HL-60 (cell line): ENCODE measurements around the gene KRTAP19-6.

Source experiments
- DNase-seq, 2 experiments: peaks; one replicate each; pipeline ENCODE4 v3.0.0-alpha.2; 2010 to 2020; ENCODE audit warnings: low read depth in 1 of 2, low spot score in 1 of 2
- H3K27ac ChIP-seq: fragments of 250-450 bp; sonication (Bioruptor Pico); replicated peaks from 2 replicates; pipeline ENCODE4 v1.5.1; 2020; ENCODE audit warnings: mild to moderate bottlenecking, moderate library complexity
- H3K27me3 ChIP-seq: fragments of 250-450 bp; sonication (Bioruptor Pico); 2 replicates; pipeline ENCODE4 v1.5.1; 2021; ENCODE audit warnings: mild to moderate bottlenecking, moderate library complexity; ENCODE audit not compliant: insufficient read depth, poor library complexity, severe bottlenecking
- H3K4me3 ChIP-seq: replicated peaks from 2 replicates; pipeline ENCODE4 v1.5.1; 2011; ENCODE audit warnings: mild to moderate bottlenecking, control low read depth, low read length; ENCODE audit not compliant: insufficient read depth
- GABPA ChIP-seq: IDR thresholded peaks from 2 replicates; pipeline ENCODE4 v1.6.1; 2012; ENCODE audit warnings: low read depth
- POLR2AphosphoS5 ChIP-seq: IDR thresholded peaks from 2 replicates; pipeline ENCODE4 v1.6.1; 2012; ENCODE audit warnings: low read depth
- SPI1 ChIP-seq: IDR thresholded peaks from 2 replicates; pipeline ENCODE4 v1.6.1; 2012; ENCODE audit warnings: low read depth, mild to moderate bottlenecking, borderline replicate concordance
- long read RNA-seq: library from polyadenylated mRNA; unstranded; transcript quantifications from one replicate; pipeline ENCODE4 v2.0.0, GENCODE V29; 2020
- TF ChIP-seq, protein P1 (sequence below): IDR thresholded peaks from one replicate; pipeline ENCODE4 v1.5.1; 2011; ENCODE audit warnings: low read length, control low read depth, inconsistent platforms; ENCODE audit not compliant: insufficient read depth
- TF ChIP-seq, protein P2 (sequence below): IDR thresholded peaks from 2 replicates; pipeline ENCODE4 v1.6.1; 2012; ENCODE audit warnings: low read depth; ENCODE audit not compliant: insufficient replicate concordance

The KRTAP19-6 gene, protein sequence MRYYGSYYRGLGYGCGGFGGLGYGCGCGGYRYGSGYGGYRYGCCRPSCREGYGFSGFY
- long read RNA-seq = 0 reads

DNA sequence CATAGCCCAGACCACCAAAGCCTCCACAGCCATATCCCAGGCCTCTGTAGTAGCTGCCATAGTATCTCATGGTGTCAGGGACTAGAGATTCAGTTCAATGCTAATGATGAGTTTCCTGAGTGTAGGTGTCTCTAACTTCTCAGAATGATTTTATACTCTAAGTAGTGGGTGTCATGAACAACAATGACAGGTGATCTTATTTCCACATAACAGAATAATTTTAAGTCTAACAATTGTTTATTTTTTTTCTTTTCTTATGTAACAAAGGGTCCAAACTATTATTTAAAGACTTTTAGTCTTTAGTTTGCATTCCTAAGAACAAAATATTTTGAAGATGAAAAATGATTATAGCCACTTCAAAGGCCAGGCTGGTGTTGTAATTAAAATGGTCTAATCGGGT, at the start of gene KRTAP19-6:
Gene KRTAP19-6 (minus strand): TSS at position 101 of the 400 bp plus-strand sequence. CDS start 31 bp downstream, at position 70.
- no peak for DNase-seq
- no peak within 1 kb of the TSS for H3K4me3 ChIP-seq
- H3K27me3 ChIP-seq = no peaks in the 10 kb centered on the region
- TF ChIP-seq, protein P1, sequence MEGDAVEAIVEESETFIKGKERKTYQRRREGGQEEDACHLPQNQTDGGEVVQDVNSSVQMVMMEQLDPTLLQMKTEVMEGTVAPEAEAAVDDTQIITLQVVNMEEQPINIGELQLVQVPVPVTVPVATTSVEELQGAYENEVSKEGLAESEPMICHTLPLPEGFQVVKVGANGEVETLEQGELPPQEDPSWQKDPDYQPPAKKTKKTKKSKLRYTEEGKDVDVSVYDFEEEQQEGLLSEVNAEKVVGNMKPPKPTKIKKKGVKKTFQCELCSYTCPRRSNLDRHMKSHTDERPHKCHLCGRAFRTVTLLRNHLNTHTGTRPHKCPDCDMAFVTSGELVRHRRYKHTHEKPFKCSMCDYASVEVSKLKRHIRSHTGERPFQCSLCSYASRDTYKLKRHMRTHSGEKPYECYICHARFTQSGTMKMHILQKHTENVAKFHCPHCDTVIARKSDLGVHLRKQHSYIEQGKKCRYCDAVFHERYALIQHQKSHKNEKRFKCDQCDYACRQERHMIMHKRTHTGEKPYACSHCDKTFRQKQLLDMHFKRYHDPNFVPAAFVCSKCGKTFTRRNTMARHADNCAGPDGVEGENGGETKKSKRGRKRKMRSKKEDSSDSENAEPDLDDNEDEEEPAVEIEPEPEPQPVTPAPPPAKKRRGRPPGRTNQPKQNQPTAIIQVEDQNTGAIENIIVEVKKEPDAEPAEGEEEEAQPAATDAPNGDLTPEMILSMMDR = no peak
- no peak for TF ChIP-seq SPI1
- TF ChIP-seq GABPA = no peak
- TF ChIP-seq, protein P2, sequence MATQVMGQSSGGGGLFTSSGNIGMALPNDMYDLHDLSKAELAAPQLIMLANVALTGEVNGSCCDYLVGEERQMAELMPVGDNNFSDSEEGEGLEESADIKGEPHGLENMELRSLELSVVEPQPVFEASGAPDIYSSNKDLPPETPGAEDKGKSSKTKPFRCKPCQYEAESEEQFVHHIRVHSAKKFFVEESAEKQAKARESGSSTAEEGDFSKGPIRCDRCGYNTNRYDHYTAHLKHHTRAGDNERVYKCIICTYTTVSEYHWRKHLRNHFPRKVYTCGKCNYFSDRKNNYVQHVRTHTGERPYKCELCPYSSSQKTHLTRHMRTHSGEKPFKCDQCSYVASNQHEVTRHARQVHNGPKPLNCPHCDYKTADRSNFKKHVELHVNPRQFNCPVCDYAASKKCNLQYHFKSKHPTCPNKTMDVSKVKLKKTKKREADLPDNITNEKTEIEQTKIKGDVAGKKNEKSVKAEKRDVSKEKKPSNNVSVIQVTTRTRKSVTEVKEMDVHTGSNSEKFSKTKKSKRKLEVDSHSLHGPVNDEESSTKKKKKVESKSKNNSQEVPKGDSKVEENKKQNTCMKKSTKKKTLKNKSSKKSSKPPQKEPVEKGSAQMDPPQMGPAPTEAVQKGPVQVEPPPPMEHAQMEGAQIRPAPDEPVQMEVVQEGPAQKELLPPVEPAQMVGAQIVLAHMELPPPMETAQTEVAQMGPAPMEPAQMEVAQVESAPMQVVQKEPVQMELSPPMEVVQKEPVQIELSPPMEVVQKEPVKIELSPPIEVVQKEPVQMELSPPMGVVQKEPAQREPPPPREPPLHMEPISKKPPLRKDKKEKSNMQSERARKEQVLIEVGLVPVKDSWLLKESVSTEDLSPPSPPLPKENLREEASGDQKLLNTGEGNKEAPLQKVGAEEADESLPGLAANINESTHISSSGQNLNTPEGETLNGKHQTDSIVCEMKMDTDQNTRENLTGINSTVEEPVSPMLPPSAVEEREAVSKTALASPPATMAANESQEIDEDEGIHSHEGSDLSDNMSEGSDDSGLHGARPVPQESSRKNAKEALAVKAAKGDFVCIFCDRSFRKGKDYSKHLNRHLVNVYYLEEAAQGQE = no peak
- TF ChIP-seq POLR2AphosphoS5 = no peak
- no peak within 1 kb of the TSS for H3K27ac ChIP-seq

DNA sequence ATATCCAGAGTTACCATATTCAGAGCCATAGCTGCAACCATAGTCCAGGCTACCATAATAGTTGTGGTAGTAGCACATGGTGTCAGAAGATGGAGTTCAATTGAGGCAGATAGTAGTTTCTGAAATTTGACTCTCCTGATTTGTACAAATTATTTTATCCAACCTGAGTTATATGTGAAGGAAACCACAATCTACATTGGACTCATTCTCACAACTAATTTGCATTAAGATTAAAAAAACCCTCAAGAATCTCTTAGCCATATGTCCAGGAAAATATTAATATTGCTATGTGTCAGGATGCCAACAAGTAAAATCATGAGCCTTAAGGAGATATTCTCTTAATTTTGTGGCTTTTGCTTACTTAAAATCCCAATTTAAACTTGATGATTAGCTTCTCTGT, 48.6 kb upstream of the KRTAP19-6 start, which contains the start of gene KRTAP22-2:
Gene KRTAP22-2 (minus strand): TSS at position 101 of the 400 bp plus-strand sequence.
- Histone ChIP-seq H3K27ac (no peak within 1 kb of the TSS), H3K4me3 (no peak within 1 kb of the TSS), H3K27me3 (no peaks in the 10 kb centered on the region)
- TF ChIP-seq, protein P2 = no peak
- TF ChIP-seq SPI1 (no peak), POLR2AphosphoS5 (no peak), GABPA (no peak)
- TF ChIP-seq, protein P1 = no peak
- DNase-seq = no peak

DNA sequence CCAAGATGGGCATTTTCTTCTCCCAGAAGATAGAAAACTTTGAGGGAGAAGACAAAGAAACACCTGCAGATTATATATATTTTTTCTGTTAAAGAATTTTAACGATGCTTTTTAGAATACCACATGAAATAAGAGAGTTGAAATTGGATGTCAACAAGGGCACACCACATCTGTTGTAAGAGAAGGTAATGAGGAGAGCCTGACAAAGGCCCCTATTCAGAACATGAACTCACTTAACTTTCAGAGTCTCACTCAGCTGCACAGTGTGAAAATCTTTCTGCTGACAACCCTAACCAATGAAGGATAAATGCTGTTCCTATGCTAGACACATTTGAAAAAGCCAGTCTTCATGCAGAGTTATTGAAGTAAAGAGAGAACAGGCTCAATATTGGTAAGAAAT, 41.2 kb upstream of the KRTAP19-6 start:
- no peak for TF ChIP-seq POLR2AphosphoS5
- TF ChIP-seq SPI1 = no peak
- TF ChIP-seq, protein P2 = no peak
- TF ChIP-seq, protein P1 = no peak
- TF ChIP-seq GABPA = no peak
- no peak for DNase-seq
- Histone ChIP-seq H3K4me3 (no peak overlapping the region), H3K27ac (no peak overlapping the region), H3K27me3 (no peaks in the 10 kb centered on the region)
